Activated effector memory CD4-positive, alpha-beta T cell treated with anti-CD3 and anti-CD28 coated beads, Interleukin-2, amount 50 U/mL, for 16 hours (primary cell): ENCODE results near the gene DPP9.
A peak's percentile ranks its signal among the peaks of the same experiment; 100 is the strongest.
"Not testable (repeated sequence)": the region's sequence is repeated elsewhere in the genome, so short reads cannot be mapped to it uniquely, and the experiment has no call there.

Experiments used
- DNase-seq: peaks from one replicate; pipeline ENCODE4 v3.0.0-alpha.2; 2020

Gene DPP9

GRCh38 chr19:4723595-4724514, at the start of gene DPP9:
DPP9 (minus strand) TSS chr19:4723842; CDS start chr19:4719906, 3,936 bp downstream.
- peak; percentile 99 for DNase-seq

GRCh38 chr19:4773047-4773640, 49.5 kb upstream of the DPP9 start:
- DNase-seq: no peak

DNA sequence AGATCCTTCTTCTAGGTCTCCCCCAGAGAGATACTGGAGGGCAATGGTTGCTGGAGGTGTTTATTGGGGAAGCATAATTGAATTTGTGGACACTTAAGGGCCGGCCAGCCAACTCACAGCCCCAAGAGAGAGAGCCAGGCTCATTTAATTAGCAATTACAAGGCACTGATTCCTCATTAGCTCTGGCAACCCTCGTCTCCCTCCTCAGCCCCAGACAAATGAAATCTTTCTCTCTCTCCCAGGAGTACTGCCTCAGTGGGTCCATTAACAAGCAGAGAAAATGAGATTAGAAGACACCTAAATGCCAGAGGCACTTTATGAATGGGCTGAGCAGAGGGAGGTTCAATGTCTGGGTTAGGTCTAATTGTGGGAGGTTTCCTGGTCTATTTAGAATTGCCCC, 48.9 kb upstream of the DPP9 start:
- no peak for DNase-seq

GRCh38 chr19:4768934-4769777, 45.5 kb upstream of the DPP9 start:
- peak; percentile 89 for DNase-seq

DNA sequence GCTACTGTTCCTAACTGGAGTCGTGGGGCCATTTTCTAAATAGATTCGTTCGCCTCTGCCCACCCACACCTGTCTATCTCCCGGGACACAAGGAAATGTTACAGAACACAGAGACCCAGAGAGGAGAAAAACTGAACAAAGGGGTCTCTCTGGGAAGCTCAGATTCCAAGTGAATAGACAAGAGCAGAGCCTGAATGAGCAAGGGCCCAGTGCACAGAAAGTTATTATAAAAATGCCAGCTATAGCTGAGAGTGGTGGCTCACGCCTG, 40.7 kb upstream of the DPP9 start:
- no peak for DNase-seq

- DNase-seq: no peak
These were observed 39.4 kb upstream of the DPP9 start for GRCh38 chr19:4763021-4763420.

DNA sequence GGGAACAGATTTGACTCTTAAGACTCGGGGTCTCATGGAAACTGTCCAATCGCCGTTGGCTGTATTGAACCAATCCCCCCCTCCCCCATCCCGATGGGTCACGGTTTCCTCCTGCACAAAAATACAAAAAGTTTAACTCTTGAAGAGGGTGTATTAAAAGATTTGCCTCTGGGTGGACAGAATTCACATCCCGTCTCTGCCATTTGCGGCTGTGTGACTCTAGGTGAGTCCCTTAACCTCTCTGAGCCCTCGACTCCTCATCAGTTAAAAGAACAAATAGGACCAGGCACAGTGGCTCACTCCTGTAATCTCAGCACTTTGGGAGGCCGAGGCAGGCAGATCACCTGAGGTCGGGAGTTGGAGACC, 36.6 kb upstream of the DPP9 start:
- DNase-seq: no peak

DNA sequence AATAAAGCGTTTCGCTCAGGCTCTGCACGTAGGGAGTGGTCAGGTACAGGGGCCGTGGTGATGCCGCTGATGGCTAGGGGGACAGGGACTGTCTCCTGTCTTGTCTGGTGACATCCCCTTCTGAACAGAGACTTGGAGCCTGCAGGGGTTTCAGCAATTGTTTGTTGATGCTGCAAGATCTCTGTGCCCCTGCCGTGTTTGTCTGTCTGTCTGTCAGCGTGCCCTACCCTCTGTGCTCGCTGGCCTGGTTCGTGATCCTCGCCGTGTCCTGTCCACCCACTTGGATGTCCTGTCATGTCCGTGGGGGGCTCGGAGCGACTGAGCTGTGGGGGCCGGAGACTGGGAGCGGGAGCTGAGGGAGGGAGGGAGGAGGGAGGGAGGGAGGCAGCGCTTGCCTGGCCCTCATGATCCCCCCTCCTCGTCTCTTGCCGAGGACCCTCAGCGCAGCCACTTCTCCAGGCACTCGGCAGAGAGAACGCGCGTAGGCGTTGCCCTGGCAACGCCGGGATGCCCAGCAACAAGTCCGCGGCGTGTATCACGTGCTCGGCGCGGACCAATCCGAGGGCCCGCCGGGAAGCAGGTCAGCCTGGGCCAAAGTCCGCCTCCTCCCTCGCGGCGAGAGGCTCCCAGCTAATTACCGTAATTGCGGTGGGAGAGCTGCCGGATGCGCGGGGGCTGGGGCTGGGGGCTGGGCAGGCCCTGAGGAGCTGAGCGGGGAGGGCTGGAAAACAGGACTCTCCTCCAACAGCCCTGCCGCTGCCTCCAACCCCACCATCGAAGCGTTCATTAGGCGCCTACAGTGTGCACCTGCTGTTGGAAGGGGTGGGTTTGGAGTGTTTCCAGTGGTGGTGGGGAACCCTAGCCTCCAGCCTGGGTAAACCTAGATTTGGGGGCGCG, 36.0 kb upstream of the DPP9 start:
- DNase-seq: peak; percentile 85

DNA sequence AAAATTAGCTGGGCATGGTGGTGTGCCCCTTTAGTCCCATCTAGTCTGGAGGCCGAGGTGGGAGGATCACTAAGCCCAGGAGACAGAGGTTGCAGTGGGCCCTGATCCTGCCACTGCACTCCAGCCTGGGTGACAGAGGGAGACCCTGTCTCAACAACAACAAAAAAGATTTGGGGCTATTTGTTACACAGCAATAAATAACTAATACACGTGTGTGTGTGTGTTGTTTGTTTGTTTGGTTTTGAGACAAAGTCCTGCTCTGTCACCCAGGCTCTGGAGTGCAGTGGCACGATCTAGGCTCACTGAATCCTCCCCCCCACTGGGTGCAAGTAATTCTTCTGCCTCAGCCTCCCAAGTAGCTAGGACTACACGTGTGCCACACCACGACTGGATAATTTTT, 35.0 kb upstream of the DPP9 start:
- DNase-seq: no peak

- no peak for DNase-seq
These were observed 34.4 kb upstream of the DPP9 start for GRCh38 chr19:4758082-4758481.

DNA sequence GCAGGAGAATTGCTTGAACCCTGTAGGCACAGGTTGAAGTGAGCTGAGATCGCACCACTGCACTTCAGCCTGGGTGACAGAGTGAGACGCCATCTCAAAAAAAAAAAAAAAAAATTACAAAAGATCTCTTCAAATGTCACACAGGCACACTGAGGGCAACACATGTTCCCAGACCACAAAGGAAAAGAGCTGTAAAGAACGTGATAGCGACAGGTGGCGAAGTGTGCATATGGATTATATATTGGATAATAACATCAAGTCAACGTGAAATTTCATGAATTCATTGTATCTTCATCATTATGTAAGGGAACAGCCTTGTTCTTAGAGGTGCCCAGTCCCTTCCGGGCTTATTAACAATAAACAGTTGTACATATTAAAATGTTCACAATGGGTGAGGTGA, 31.8 kb upstream of the DPP9 start:
- DNase-seq: no peak

GRCh38 chr19:4754248-4754647, 30.6 kb upstream of the DPP9 start:
- DNase-seq: no peak

- DNase-seq: no peak
These were observed 26.4 kb upstream of the DPP9 start for GRCh38 chr19:4749870-4750590.

- no peak for DNase-seq
These were observed 24.9 kb upstream of the DPP9 start for GRCh38 chr19:4748589-4748988.

GRCh38 chr19:4748185-4748584, 24.5 kb upstream of the DPP9 start:
- no peak for DNase-seq

DNA sequence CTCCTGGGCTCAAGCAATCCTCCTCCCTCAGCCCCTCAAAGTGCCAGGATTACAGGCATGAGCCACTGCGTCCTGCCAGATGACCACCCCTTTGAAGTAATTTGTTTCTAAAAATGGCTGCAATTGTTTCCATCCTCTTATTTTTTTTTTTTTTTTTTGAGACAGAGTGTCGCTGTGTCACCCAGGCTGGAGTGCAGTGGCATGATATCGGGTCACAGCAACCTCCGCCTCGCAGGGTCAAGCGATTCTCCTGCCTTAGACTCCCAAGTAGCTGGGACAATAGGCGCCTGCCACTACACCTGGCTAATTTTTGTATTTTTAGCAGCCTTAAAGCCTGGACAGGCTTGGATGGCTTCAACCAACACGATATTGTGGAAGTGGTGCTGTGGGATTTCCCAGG, 22.3 kb upstream of the DPP9 start:
- DNase-seq: no peak

DNA sequence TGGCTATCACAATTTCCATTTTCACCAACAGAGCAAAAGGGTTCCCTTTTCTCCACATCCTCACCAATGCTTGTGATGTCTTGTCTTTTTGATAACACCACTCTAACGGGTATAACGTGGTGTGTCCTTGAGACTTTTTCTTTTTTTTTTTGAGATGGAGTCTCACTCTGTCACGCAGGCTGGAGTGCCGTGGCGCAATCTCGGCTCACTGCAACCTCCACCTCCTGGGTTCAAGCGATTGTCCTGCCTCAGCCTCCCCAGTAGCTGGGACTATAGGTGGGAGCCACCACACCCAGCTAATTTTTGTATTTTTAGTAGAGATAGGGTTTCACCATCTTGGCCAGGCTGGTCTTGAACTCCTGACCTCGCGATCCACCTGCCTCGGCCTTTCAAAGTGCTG, 21.5 kb upstream of the DPP9 start:
- DNase-seq: not testable (repeated sequence)

DNA sequence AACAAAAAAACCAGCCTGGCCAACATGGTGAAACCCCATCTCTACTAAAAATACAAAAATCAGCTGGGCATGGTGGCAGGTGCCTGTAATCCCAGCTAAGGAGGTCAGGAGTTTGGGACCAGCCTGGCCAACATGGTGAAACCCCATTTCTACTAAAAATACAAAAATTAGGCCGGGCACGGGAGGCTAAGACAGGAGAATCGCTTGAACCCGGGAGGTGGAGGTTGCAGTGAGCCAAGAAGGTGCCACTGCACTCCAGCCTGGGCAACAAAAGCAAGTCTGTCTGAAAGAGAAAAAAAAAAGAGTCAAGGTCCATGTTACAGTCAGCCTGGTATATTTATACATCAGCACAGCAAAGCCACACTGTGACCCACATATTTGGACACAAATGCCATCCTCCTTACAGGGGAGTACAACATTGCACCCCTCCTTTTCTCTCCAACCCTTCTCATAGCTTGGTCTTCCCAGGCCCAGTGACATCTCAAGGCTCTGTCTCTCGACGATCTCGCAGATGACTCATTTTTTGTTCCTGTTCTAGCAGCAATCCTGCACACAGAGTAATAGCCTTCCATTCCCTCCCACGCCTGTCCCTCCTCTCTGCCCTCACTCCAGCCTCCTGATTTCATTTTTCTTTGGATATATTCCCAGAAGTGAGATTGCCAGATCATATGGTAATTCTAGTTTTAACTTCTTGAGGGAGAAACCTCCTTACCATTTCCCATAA, 21.0 kb upstream of the DPP9 start:
- no peak for DNase-seq

DNA sequence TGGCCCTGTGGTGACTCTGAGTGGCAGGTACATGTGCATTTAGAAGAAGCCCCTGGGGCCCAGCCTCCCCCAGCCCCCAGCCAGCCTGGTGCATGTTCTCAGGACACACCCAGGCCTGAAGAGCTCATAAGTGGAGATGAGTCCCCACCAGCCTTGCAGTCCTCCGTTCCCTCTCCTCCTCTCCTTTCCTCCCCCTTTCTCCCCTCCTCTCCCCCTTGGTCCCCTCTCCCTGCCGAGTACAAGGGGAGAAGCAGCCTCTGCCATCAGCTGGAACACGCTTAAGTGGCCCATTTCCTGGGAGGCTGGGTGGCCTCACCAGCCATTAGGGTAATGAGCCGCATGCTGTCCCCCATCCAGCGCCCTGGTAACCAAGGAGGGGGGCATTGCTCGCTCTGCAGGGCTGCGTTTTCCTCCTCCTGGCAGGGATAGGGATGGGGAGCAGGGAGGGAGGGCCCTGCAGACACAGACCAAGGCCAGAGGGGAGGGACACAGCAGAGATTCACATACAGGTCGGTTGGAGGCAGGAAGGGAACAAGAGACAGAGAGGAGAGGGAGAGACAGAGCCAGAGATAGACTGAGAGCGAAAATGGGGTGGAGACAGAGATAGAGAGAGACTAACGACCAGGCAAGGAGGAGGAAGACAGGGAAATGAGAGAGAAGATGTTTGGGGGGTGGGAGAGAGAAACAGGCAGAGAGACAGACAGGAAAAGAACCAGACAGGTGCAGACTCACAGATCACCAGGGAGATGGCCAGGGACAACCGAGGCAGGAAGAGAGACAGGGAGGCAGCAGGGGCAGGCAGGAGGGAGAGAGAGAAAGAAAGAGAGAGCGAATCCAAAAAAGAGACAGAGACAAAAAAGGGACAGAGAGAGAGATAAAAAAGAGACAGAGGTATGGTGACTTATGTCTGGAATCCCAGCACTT, 19.3 kb upstream of the DPP9 start:
- no peak for DNase-seq

DNA sequence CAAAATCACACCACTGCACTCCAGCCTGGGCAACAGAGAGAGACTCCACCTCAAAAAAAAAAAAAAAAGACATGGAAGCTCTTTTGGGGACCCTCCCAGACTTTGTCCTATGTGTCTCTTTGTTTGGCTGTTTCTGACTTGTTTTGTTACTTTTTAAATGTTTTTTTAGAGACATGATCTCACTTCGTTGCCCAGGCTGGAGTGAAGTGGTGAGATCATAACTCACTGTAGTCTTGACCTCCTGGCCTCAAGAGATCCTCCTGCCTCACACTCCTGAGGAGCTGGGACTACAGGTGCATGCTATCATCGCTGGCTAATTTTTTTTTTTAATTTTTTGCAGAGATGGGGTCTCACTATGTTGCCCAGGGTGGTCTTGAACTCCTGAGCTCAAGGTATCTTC, 16.4 kb upstream of the DPP9 start:
- DNase-seq: no peak
